Spleen (tissue), 11 donors: ENCODE data around the gene GRAMD1B. TPM values are rescaled to one million over a fixed set of nuclear protein-coding genes. Genes with fewer than 3 reads are reported as not detected.

Experiments
- DNase-seq: peaks from one replicate; pipeline ENCODE4 v3.0.0-alpha.2; 2020
- H3K27ac ChIP-seq, 8 donors: fragments of 200-600 bp; sonication (generic) in 7 of 8; 1 replicate in 4 of 8; 2 replicates in 4 of 8; pipeline versions ENCODE4 v1.5.0 to v1.8.0; 2016 to 2021; ENCODE audit warnings: inconsistent platforms in 4 of 8, mild to moderate bottlenecking in 4 of 8, moderate library complexity in 1 of 8
- H3K27me3 ChIP-seq, 7 donors: fragments of 200-600 bp; sonication (generic) in 6 of 7; replicated peaks in 1 of 7; 1 replicate in 4 of 7; 2 replicates in 3 of 7; pipeline versions ENCODE4 v1.5.0 to v1.8.0; 2016 to 2021; ENCODE audit warnings: inconsistent platforms in 3 of 7, mild to moderate bottlenecking in 1 of 7
- H3K36me3 ChIP-seq, 6 donors: fragments of 200-600 bp; sonication (generic) in 5 of 6; 1 replicate in 4 of 6; 2 replicates in 2 of 6; pipeline versions ENCODE4 v1.5.0 to v1.8.0; 2016 to 2021; ENCODE audit warnings: inconsistent platforms in 2 of 6
- H3K4me1 ChIP-seq, 6 donors: fragments of 200-600 bp; sonication (generic) in 5 of 6; 1 replicate in 3 of 6; 2 replicates in 3 of 6; pipeline versions ENCODE4 v1.5.0 to v1.8.0; 2016 to 2021; ENCODE audit warnings: inconsistent platforms in 3 of 6
- H3K4me3 ChIP-seq, 8 donors: fragments of 200-600 bp; sonication (generic) in 7 of 8; 1 replicate in 4 of 8; 2 replicates in 4 of 8; pipeline versions ENCODE4 v1.5.0 to v1.8.0; 2016 to 2021; ENCODE audit warnings: inconsistent platforms in 4 of 8, mild to moderate bottlenecking in 4 of 8, moderate library complexity in 2 of 8
- H3K9me3 ChIP-seq, 8 donors: fragments of 200-600 bp; sonication (generic) in 7 of 8; 1 replicate in 4 of 8; 2 replicates in 4 of 8; pipeline versions ENCODE4 v1.5.0 to v1.8.0; 2016 to 2021; ENCODE audit warnings: inconsistent platforms in 4 of 8
- CTCF ChIP-seq, 11 experiments: fragments of 200-600 bp in 7 of 11; fragments of 450-650 bp in 4 of 11; sonication (generic) in 4 of 11; IDR thresholded peaks in 8 of 11; conservative IDR thresholded peaks in 3 of 11; 1 replicate in 7 of 11; 2 replicates in 4 of 11; pipeline versions ENCODE4 v1.4.0 to v1.8.0; 2016 to 2021; ENCODE audit warnings: antibody characterized with exemption in 11 of 11, inconsistent platforms in 4 of 11, mild to moderate bottlenecking in 1 of 11
- POLR2A ChIP-seq, 3 donors: fragments of 450-650 bp; IDR thresholded peaks; one replicate each; pipeline ENCODE4 v1.5.1; 2017; ENCODE audit warnings: antibody characterized with exemption in 3 of 3, mild to moderate bottlenecking in 1 of 3
- POLR2AphosphoS5 ChIP-seq, 3 donors: sonication (generic); formaldehyde crosslinking; IDR thresholded peaks; one replicate each; pipeline ENCODE4 v1.5.1; 2017; ENCODE audit warnings: antibody characterized with exemption in 3 of 3
- WGBS, 5 donors: extraction: QIAGEN DNeasy Blood & Tissue Kit in 3 of 5; methylation state at CpG; one replicate each; pipeline versions ENCODE4 v1.1.5 to v1.1.7; 2013 to 2018; 5-methylcytosine and 5-hydroxymethylcytosine counted together
- intact Hi-C: fragments of 100-400 bp; cut with DNase I; formaldehyde crosslinking; loops from one replicate; pipeline ENCODE4 v1.15.0; 2023; ENCODE audit warnings: low total_unique reads
- polyA plus RNA-seq, 3 donors: library from polyadenylated mRNA; stranded (reverse); fragments of 200-250 nt; gene quantifications; one replicate each; pipeline ENCODE4 v1.2.1, GENCODE V29; 2013
- total RNA-seq, 7 donors: library from RNA; depleted of rRNA in 3 of 7; stranded (reverse); fragments of >200 nt in 3 of 7; fragmentation: NEBNext Ultra II Directional in 4 of 7; extraction: Animal tissue kit (Norgen Biotek cat#: 25700) in 4 of 7; gene quantifications; one replicate each; pipeline versions ENCODE4 v1.1.0 to v1.2.1, GENCODE V29; 2016 to 2021
- donor health status: healthy with polysubstance abuse.
- donor health status: DM: no; HTN: no; CAD: no; lungs with moderate emphysema.
- donor health status: DM: no; HTN: no; CAD: no.
- donor health status: Bipolar disorder and iron deficiency.
- donor health status: healthy.
- donor health status: DM: no; HTN: no; CAD: no.
- donor health status: DM: yes; HTN: yes; CAD: no.

Gene GRAMD1B
- total and polyA plus RNA-seq, 10 donors, result 1.7 to 15.6 (median 7.5) TPM

- intact Hi-C loops, result no loop called here
- no peak for DNase-seq
- WGBS, 5 donors, result 82 to 95% (median 85%) methylated on average over 4 of the region's 4 CpGs
- H3K4me3 ChIP-seq, result no peak overlapping the region
- TF ChIP-seq POLR2A (IDR thresholded peaks at IDR 0.05) (no peak), CTCF (IDR thresholded peaks at IDR 0.05 in 8 of 11, conservative IDR thresholded peaks at IDR 0.05 in 3 of 11) (no peak), POLR2AphosphoS5 (IDR thresholded peaks at IDR 0.05) (no peak)
- no peak overlapping the region for H3K27ac ChIP-seq
- H3K36me3 ChIP-seq, result no peaks in the 10 kb centered on the region
- H3K4me1 ChIP-seq, result peaks cover 0 to 3% (median 0%) of the 10 kb centered on the region in 6 donors
- no peaks in the 10 kb centered on the region for H3K27me3 ChIP-seq
- no peaks in the 10 kb centered on the region for H3K9me3 ChIP-seq
Measured at GRCh38 chr11:123418351-123419114, 11.5 kb upstream of the GRAMD1B start.

GRCh38 chr11:123419731-123420452, 10.2 kb upstream of the GRAMD1B start:
- Histone ChIP-seq H3K4me3 (no peak overlapping the region), H3K4me1 (peaks cover 0 to 3% (median 0%) of the 10 kb centered on the region in 6 donors), H3K9me3 (no peaks in the 10 kb centered on the region), H3K27me3 (no peaks in the 10 kb centered on the region), H3K27ac (no peak overlapping the region), H3K36me3 (no peaks in the 10 kb centered on the region)
- intact Hi-C loops, result no loop called here
- DNase-seq, result no peak
- no peak for TF ChIP-seq POLR2A (IDR thresholded peaks at IDR 0.05)
- no peak for TF ChIP-seq POLR2AphosphoS5 (IDR thresholded peaks at IDR 0.05)
- no peak for TF ChIP-seq CTCF (IDR thresholded peaks at IDR 0.05 in 8 of 11, conservative IDR thresholded peaks at IDR 0.05 in 3 of 11)
- WGBS, 5 donors, result 86 to 94% (median 90%) methylated on average over 4 of the region's 4 CpGs

- Histone ChIP-seq H3K4me3 (no peak overlapping the region), H3K36me3 (no peaks in the 10 kb centered on the region), H3K27me3 (peaks cover 0 to 4% (median 0%) of the 10 kb centered on the region in 7 donors), H3K4me1 (peaks cover 0 to 3% (median 0%) of the 10 kb centered on the region in 6 donors), H3K27ac (peak overlapping the region in 1 of 8 donors; percentile 36), H3K9me3 (no peaks in the 10 kb centered on the region)
- intact Hi-C loops, result no loop called here
- WGBS, 5 donors, result 19 to 37% (median 25%) methylated on average over 1 of the region's 1 CpG
- no peak for DNase-seq
- no peak for TF ChIP-seq CTCF (IDR thresholded peaks at IDR 0.05 in 8 of 11, conservative IDR thresholded peaks at IDR 0.05 in 3 of 11)
- no peak for TF ChIP-seq POLR2AphosphoS5 (IDR thresholded peaks at IDR 0.05)
- no peak for TF ChIP-seq POLR2A (IDR thresholded peaks at IDR 0.05)
Measured at GRCh38 chr11:123421589-123421988, 8.5 kb upstream of the GRAMD1B start.

- no peak overlapping the region for H3K27ac ChIP-seq
Measured at GRCh38 chr11:123425367-123425766, 4.7 kb upstream of the GRAMD1B start.

More at GRCh38 chr11:123425367-123425766, 4.7 kb upstream of the GRAMD1B start:
- intact Hi-C loops, result no loop called here
- 74 to 93% (median 79%) methylated on average over 4 of the region's 4 CpGs for WGBS, 5 donors
- Histone ChIP-seq H3K4me1 (peaks cover 0 to 20% (median 9%) of the 10 kb centered on the region in 6 donors), H3K27me3 (peaks cover 0 to 21% (median 2%) of the 10 kb centered on the region in 7 donors), H3K4me3 (no peak overlapping the region), H3K36me3 (no peaks in the 10 kb centered on the region), H3K9me3 (no peaks in the 10 kb centered on the region)
- TF ChIP-seq POLR2A (IDR thresholded peaks at IDR 0.05) (no peak), POLR2AphosphoS5 (IDR thresholded peaks at IDR 0.05) (no peak), CTCF (IDR thresholded peaks at IDR 0.05 in 8 of 11, conservative IDR thresholded peaks at IDR 0.05 in 3 of 11) (no peak)
- DNase-seq, result no peak
